Measurements from ENCODE around the gene DMRTA2.
"Not testable (repeated sequence)": the region's sequence is repeated elsewhere in the genome, so short reads cannot be mapped to it uniquely, and the experiment has no call there.

DMRTA2 gene

DNA sequence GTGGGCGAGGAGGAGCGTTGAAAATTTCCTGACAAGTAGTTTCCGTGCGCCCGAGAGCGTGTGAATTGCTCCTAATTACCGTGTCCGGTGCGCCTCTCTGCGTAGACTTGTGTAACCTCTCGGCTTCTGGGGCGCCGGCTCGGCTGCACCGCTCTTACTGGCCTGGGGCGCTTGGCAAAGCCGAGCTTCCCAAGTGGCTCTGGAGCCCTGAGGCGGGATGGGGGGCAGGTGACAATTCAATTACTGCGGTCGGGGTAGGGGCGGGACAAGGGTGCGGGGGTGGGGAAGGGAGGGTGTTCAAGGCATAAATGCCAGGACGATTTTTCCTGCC is 392 bp upstream of the DMRTA2 start:
- DNase-seq: no peak

- DNase-seq: no peak
These were observed 633 bp downstream of the DMRTA2 start for GRCh38 chr1:50422675-50422945.

GRCh38 chr1:50421768-50422674 is 1.2 kb downstream of the DMRTA2 start:
- no peak for DNase-seq

- no peak for DNase-seq
These were observed 1.9 kb downstream of the DMRTA2 start for GRCh38 chr1:50421366-50421748.

GRCh38 chr1:50420689-50421365 is 2.4 kb downstream of the DMRTA2 start:
- no peak for DNase-seq

GRCh38 chr1:50419907-50420677 is 3.2 kb downstream of the DMRTA2 start:
- no peak for DNase-seq

DNA sequence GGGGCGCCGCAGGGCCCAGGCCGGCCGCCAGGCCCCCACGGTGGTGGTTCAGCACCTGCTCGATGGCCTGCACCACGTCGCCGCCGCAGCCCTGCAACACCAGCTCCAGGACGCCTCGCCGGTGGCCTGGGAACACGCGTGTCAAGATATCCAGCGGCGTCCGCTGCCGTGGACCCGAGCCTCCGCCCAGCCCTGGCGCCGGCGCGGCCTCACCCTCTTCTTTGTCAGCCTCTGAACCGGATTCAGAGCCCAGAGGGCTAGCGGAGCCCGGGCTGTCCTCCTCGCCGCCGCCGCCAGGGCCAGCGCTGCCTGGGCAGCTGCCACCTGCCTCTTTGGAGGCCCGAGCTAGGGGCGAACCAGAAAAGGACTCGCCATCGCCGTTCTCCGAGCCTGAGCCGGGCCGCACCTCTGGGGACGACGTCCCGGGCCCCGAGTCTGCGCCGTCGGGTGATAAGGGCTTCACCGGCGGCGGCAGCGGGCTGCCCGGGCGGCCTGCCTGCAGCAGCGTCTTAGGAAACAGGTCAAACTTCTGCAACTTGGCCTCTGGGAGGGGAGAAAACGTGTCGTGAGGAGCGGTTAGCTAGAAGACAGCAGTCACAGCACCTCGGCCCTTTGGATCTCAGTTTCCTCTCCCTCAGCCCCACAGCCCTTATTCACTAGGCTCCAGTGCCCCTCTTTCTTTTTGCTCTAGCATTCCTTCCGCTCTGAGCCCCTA is 3.9 kb downstream of the DMRTA2 start:
- peak; percentile 23 for DNase-seq

DNA sequence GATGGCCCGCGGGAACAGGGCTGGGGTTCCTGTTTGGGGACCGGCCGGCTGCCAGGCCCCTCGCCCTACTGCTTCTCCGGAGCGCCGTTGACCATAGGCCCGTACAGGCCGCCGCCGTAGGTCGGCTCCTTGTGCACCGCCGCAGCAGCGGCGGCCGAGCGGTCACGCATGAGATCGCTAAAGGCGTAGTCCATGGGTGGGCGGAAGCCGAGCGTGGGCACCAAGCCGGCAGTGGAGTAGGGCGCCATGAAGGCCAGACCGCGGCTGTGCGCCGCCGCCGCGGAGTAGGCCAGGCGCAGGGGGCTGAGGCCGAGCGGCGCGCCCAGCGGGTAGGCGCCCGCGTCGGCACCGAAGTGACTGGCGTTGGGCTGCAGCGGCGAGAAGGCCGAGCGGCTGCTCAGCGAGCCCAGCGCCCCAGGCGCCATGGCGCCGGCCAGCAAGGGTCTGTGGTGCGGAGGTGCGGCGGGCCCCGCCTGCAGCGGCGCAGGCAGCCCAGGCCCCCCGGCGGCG is 4.6 kb downstream of the DMRTA2 start:
- DNase-seq: peak; percentile 31

DNA sequence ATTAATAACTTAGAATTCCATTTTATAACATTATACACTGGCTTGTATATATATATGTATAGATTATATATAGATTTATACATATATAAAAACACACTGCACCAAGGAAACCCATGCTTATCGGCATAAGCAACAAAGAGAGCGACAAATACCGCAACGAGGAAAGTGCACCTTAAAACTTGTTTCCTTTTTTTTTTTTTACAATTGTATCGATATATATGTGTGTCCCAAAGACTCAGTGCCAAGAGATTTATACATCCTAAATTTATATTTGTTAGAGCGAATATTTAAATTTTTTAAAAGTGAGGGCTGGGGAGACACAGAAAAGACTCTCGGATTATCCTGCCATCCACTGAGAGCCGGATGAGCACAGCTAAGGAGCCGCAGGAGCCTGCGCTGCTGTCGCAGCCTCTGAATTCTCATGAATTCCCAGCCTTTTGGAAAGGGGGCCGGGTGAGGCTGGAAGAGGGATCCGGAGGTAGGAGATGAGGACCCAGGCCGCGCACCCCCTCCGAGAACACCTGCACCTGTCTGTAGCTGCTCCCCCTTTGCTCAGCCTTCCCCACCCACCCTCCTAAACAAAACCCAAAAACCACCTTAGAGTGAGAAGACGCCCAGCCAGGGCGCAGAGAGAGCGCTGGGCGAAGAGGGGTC is 5.2 kb downstream of the DMRTA2 start:
- DNase-seq: no peak

DNA sequence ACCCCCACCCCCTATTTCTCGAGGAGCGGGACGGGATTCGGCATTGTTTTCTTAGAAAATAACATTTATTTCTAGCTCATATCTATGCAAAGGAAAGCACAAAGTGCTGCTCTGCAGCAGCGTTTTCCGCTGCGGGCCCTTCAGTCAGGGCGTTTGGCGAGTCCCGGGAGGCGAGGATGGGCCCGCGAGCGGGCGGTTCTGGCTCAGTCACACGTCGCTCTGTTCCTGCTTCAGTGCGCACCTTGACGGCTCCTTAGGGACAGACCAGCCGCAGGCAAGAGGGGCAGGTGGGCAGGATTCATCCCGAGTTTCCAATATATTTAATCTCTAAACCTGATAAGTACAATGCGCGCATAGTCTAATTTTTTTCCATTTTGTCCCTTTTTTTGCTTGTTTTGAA is 5.7 kb downstream of the DMRTA2 start:
- DNase-seq: no peak

GRCh38 chr1:50416553-50417453 is 6.4 kb downstream of the DMRTA2 start:
- no peak for DNase-seq

DNA sequence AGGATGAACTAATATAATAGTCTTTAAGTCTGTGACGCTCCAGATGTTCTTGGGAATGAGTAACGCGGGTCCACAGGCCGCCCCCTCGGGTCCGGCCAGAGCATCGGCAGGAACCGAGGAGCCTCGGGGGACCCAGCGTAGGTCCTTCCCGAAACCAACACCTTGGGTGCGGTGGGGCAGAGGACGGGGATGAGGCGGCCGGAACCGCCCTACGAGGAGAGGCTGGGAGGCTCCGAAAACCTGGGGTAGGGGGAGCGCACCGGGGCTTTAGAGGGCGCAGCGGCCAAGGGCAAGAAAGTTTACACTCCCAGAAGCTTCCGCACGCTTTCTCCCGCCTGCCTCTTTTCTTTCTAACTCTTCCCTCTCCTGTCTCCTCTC is 7.1 kb downstream of the DMRTA2 start:
- no peak for DNase-seq

DNA sequence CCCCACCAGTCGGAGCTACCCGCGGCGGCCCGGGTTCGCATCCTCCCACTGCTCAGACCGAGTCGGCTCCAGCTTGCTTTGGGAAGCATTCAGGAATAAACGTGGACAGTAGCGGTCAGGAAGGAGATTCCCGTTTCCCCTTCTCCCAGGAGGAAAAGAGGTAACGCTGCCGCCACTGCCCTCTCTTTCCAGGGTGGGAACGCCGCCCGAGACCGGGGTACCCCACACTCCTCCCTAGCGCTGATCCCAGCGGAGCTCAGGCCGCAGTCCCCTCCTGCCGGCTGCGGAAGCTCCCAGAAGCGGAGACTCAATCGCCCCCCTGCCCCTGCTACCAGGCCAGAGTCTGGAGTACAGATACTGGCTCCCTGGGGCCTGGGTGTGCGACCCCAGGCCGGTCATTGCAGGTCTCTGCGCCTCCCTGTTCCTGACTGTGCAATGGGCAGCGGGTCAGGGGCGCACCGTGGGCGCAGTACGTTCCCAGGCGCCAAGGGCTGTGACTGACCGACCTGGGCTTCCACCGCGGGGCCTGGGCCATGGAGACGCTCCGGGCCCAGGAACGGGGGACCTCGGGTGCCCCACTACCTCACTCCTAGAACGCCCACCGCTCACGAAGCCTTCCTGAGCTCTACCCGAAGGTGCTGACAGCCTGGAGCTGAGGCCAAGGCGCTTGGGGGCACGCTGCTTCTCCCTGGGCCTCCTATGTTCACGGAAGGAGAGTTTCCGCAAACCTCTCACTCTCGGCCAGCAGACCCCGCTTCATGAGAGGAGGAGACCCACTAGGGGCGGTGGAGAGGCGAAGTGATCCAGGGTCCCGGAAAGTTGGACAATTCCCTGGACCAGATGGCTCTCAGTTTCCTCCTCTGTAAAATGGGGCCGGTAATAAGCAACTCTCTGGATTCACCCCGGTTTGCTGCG is 7.8 kb downstream of the DMRTA2 start:
- DNase-seq: peak; percentile 17

GRCh38 chr1:50414853-50415234 is 8.4 kb downstream of the DMRTA2 start:
- no peak for DNase-seq

GRCh38 chr1:50412813-50413476 is 10.3 kb downstream of the DMRTA2 start:
- DNase-seq: no peak

GRCh38 chr1:50405814-50406213 is 17.4 kb downstream of the DMRTA2 start:
- DNase-seq: no peak

DNA sequence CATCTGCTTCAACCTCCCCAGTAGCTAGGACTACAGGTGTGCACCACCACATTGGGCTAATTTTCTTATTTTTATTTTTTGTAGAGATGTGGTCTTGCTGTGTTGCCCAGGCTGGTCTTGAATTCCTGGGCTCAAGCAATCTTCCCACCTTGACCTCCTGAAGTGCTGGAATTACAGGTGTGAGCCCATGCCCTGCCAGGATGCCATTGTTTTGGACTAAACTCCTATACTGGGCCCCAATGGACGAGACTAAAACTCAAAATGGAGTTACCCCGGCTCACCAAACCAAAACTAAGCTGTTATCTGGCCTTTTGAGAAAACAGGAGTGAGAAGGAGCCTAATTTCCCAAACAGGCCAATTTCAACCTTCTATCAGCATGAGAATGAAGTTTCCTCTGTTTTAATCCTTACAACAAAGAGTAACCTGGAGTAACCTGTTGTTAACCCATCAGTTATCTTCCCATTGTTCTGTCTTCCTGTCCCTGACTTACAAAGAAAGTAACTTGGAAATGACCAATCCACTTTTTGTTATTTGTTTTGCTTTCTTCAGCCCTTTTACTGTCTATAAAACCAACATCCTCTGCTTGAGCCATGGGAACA is 29.6 kb downstream of the DMRTA2 start:
- DNase-seq: no peak

DNA sequence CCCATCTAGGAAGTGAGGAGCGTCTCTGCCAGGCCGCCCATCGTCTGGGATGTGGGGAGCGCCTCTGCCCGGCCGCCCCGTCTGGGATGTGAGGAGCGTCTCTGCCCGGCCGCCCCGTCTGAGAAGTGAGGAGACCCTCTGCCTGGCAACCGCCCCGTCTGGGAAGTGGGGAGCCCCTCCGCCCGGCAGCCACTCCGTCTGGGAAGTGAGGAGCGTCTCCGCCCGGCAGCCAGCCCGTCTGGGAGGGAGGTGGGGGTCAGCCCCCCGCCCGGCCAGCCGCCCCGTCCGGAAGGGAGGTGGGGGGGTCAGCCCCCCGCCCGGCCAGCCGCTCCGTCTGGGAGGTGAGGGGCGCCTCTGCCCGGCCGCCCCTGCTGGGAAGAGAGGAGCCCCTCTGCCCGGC is 41.7 kb downstream of the DMRTA2 start:
- DNase-seq: not testable (repeated sequence)

- DNase-seq: no peak
These were observed 44.5 kb downstream of the DMRTA2 start for GRCh38 chr1:50378770-50379169.

Data from right hindlimb (tissue), 1 donor.